Esophagus squamous epithelium (tissue), 4 donors: ENCODE results near the gene RNASEL.

Experiments used
- CTCF ChIP-seq, 6 experiments: fragments of 450-650 bp in 4 of 6; fragments of 200-600 bp in 2 of 6; sonication (generic) in 2 of 6; IDR thresholded peaks; one replicate each; pipeline ENCODE4 v1.5.1; 2016 to 2019; ENCODE audit warnings: antibody characterized with exemption in 6 of 6, mild to moderate bottlenecking in 4 of 6, moderate library complexity in 4 of 6
- POLR2A ChIP-seq, 4 donors: fragments of 450-650 bp; IDR thresholded peaks; one replicate each; pipeline ENCODE4 v1.6.1; 2017; ENCODE audit warnings: antibody characterized with exemption in 4 of 4, mild to moderate bottlenecking in 4 of 4, moderate library complexity in 3 of 4

GRCh38 chr1:182611326-182611725 is 22.3 kb upstream of the RNASEL start:
- TF ChIP-seq CTCF (IDR thresholded peaks at IDR 0.05), result no peak
- no peak for TF ChIP-seq POLR2A (IDR thresholded peaks at IDR 0.05)
